Transverse colon (tissue), 4 donors: Measurements from ENCODE around the gene BTG4.

Source experiments
- CTCF ChIP-seq, 5 experiments: fragments of 200-600 bp in 3 of 5; fragments of 450-650 bp in 2 of 5; sonication (generic) in 3 of 5; IDR thresholded peaks; 1 replicate in 2 of 5; 2 replicates in 3 of 5; pipeline ENCODE4 v1.5.1; 2016 to 2017; ENCODE audit warnings: antibody characterized with exemption in 5 of 5, inconsistent platforms in 3 of 5, mild to moderate bottlenecking in 2 of 5, moderate library complexity in 1 of 5
- POLR2A ChIP-seq: fragments of 450-650 bp; IDR thresholded peaks from one replicate; pipeline ENCODE4 v1.6.1; 2016; ENCODE audit warnings: antibody characterized with exemption, mild to moderate bottlenecking, moderate library complexity
- POLR2AphosphoS5 ChIP-seq, 3 donors: sonication (generic); formaldehyde crosslinking; IDR thresholded peaks; one replicate each; pipeline ENCODE4 v1.6.1; 2016; ENCODE audit warnings: antibody characterized with exemption in 3 of 3

GRCh38 chr11:111535281-111535680 lies 23.1 kb upstream of the BTG4 start:
- TF ChIP-seq CTCF (IDR thresholded peaks at IDR 0.05), result no peak
- no peak for TF ChIP-seq POLR2A
- no peak for TF ChIP-seq POLR2AphosphoS5 (IDR thresholded peaks at IDR 0.05)
